Measurements from ENCODE around the gene ZFPL1. TPM values are rescaled to one million over a fixed set of nuclear protein-coding genes. Genes with fewer than 3 reads are reported as not detected.

Gene ZFPL1
- total RNA-seq, 1 donor from 2014 or later: 37.9 TPM

GRCh38 chr11:65064847-65065240 lies 19.2 kb upstream of the ZFPL1 start:
- Mint-ChIP-seq H3K9me3 (ENCODE audit: unreplicated experiment) (no peaks in the 10 kb centered on the region), H3K36me3 (ENCODE audit: low read depth, unreplicated experiment) (no peaks in the 10 kb centered on the region), H3K27ac (ENCODE audit: unreplicated experiment) (no peak overlapping the region), H3K27me3 (ENCODE audit: low read depth, unreplicated experiment) (peaks cover 19% of the 10 kb centered on the region), H3K4me3 (ENCODE audit: unreplicated experiment) (no peak overlapping the region), H3K4me1 (ENCODE audit: low read depth, unreplicated experiment) (peaks cover 9% of the 10 kb centered on the region)
- Histone ChIP-seq H3K4me1 (ENCODE audit: insufficient read depth, low read length) (no peaks in the 10 kb centered on the region), H3K9ac (ENCODE audit: low read length) (no peak overlapping the region), H3K27ac (ENCODE audit: low read depth, low read length) (no peak overlapping the region), H3K27me3 (ENCODE audit: insufficient read depth, low read length) (no peaks in the 10 kb centered on the region), H3K9me3 (ENCODE audit: insufficient read depth, low read depth, low read length) (no peaks in the 10 kb centered on the region), H3K4me2 (ENCODE audit: low read length) (no peak overlapping the region), H3K36me3 (ENCODE audit: insufficient read depth, low read length) (no peaks in the 10 kb centered on the region), H3K4me3 (ENCODE audit: insufficient read depth, low read depth, low read length) (no peak overlapping the region), H3K79me2 (ENCODE audit: insufficient read depth, low read length) (no peaks in the 10 kb centered on the region), H4K20me1 (ENCODE audit: insufficient read depth, low read length) (no peaks in the 10 kb centered on the region), H2AFZ (ENCODE audit: low read depth, low read length) (no peak overlapping the region)
- DNase-seq (ENCODE audit: low read depth): no peak
- no peak for TF ChIP-seq EZH2 (IDR thresholded peaks at IDR 0.05; ENCODE audit: insufficient read depth, low read length)
- no peak for TF ChIP-seq CTCF (IDR thresholded peaks at IDR 0.05; ENCODE audit: insufficient read depth, low read depth, low read length)
- no peak for FAIRE-seq

GRCh38 chr11:65065851-65066250 lies 18.2 kb upstream of the ZFPL1 start:
- H3K4me3 Mint-ChIP-seq (ENCODE audit: unreplicated experiment): no peak overlapping the region
- H3K4me1 ChIP-seq (ENCODE audit: insufficient read depth, low read length): no peaks in the 10 kb centered on the region
- no peaks in the 10 kb centered on the region for H3K9me3 Mint-ChIP-seq (ENCODE audit: unreplicated experiment)
- no peak overlapping the region for H3K27ac Mint-ChIP-seq (ENCODE audit: unreplicated experiment)
- FAIRE-seq (no peak), DNase-seq (ENCODE audit: low read depth) (no peak)
- H2AFZ ChIP-seq (ENCODE audit: low read depth, low read length): no peak overlapping the region
- no peaks in the 10 kb centered on the region for H3K9me3 ChIP-seq (ENCODE audit: insufficient read depth, low read depth, low read length)
- no peak overlapping the region for H3K4me3 ChIP-seq (ENCODE audit: insufficient read depth, low read depth, low read length)
- no peak overlapping the region for H3K9ac ChIP-seq (ENCODE audit: low read length)
- no peaks in the 10 kb centered on the region for H3K79me2 ChIP-seq (ENCODE audit: insufficient read depth, low read length)
- H3K36me3 Mint-ChIP-seq (ENCODE audit: low read depth, unreplicated experiment): no peaks in the 10 kb centered on the region
- no peaks in the 10 kb centered on the region for H3K36me3 ChIP-seq (ENCODE audit: insufficient read depth, low read length)
- no peak overlapping the region for H3K4me2 ChIP-seq (ENCODE audit: low read length)
- peaks cover 2% of the 10 kb centered on the region for H3K4me1 Mint-ChIP-seq (ENCODE audit: low read depth, unreplicated experiment)
- peaks cover 16% of the 10 kb centered on the region for H3K27me3 Mint-ChIP-seq (ENCODE audit: low read depth, unreplicated experiment)
- TF ChIP-seq EZH2 (IDR thresholded peaks at IDR 0.05; ENCODE audit: insufficient read depth, low read length) (no peak), CTCF (IDR thresholded peaks at IDR 0.05; ENCODE audit: insufficient read depth, low read depth, low read length) (no peak)
- no peaks in the 10 kb centered on the region for H3K27me3 ChIP-seq (ENCODE audit: insufficient read depth, low read length)
- no peaks in the 10 kb centered on the region for H4K20me1 ChIP-seq (ENCODE audit: insufficient read depth, low read length)
- H3K27ac ChIP-seq (ENCODE audit: low read depth, low read length): no peak overlapping the region

DNA sequence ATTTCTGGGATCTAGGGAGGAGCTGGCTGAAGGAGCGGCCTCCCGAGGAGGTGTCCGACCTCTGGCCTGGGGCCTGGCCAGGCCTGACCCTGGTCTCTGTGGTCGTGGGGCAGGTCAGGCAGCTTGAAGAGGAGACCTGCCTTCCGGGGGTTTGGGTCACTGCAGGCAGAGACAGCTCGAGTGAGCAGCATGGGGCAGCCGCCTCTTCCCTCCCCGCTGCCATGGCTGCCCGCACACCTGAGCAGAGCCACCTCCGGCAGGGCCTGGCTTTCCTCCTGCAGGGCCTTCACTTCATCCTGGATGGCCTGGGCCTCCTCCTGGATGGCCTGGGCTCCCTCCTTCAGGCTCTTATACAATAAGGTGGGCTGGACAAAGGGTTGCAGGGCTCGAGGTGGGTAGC lies 17.7 kb upstream of the ZFPL1 start:
- Mint-ChIP-seq H3K36me3 (ENCODE audit: low read depth, unreplicated experiment) (no peaks in the 10 kb centered on the region), H3K4me3 (ENCODE audit: unreplicated experiment) (no peak overlapping the region), H3K9me3 (ENCODE audit: unreplicated experiment) (no peaks in the 10 kb centered on the region), H3K27me3 (ENCODE audit: low read depth, unreplicated experiment) (peaks cover 14% of the 10 kb centered on the region), H3K27ac (ENCODE audit: unreplicated experiment) (no peak overlapping the region), H3K4me1 (ENCODE audit: low read depth, unreplicated experiment) (no peaks in the 10 kb centered on the region)
- Histone ChIP-seq H3K79me2 (ENCODE audit: insufficient read depth, low read length) (no peaks in the 10 kb centered on the region), H3K36me3 (ENCODE audit: insufficient read depth, low read length) (no peaks in the 10 kb centered on the region), H4K20me1 (ENCODE audit: insufficient read depth, low read length) (no peaks in the 10 kb centered on the region), H3K4me2 (ENCODE audit: low read length) (no peak overlapping the region), H3K4me3 (ENCODE audit: insufficient read depth, low read depth, low read length) (no peak overlapping the region), H3K27ac (ENCODE audit: low read depth, low read length) (no peak overlapping the region), H2AFZ (ENCODE audit: low read depth, low read length) (no peak overlapping the region), H3K27me3 (ENCODE audit: insufficient read depth, low read length) (no peaks in the 10 kb centered on the region), H3K4me1 (ENCODE audit: insufficient read depth, low read length) (no peaks in the 10 kb centered on the region), H3K9ac (ENCODE audit: low read length) (no peak overlapping the region), H3K9me3 (ENCODE audit: insufficient read depth, low read depth, low read length) (no peaks in the 10 kb centered on the region)
- FAIRE-seq: no peak
- TF ChIP-seq CTCF (IDR thresholded peaks at IDR 0.05; ENCODE audit: insufficient read depth, low read depth, low read length) (no peak), EZH2 (IDR thresholded peaks at IDR 0.05; ENCODE audit: insufficient read depth, low read length) (no peak)
- DNase-seq (ENCODE audit: low read depth): no peak

All from astrocyte (in vitro differentiated cells and primary cell).